GM10266 (cell line): ENCODE data around the gene C5AR1.

Experiments
- DNase-seq: peaks from one replicate; pipeline ENCODE4 v3.0.0; 2012; ENCODE audit errors: extremely low spot score
- CTCF ChIP-seq: IDR thresholded peaks from 2 replicates; pipeline ENCODE4 v1.5.1; 2012; ENCODE audit warnings: mild to moderate bottlenecking, low read depth; ENCODE audit not compliant: control insufficient read depth, insufficient read depth; ENCODE audit errors: missing control alignments

C5AR1 gene

GRCh38 chr19:47302249-47302648 lies 7.4 kb upstream of the C5AR1 start:
- DNase-seq = no peak
- no peak for TF ChIP-seq CTCF

GRCh38 chr19:47303966-47304365 lies 5.7 kb upstream of the C5AR1 start:
- DNase-seq = no peak
- TF ChIP-seq CTCF = no peak

- peak; percentile 91 for TF ChIP-seq CTCF
- DNase-seq = peak; percentile 37
Observed at GRCh38 chr19:47305309-47305751, 4.3 kb upstream of the C5AR1 start.

GRCh38 chr19:47306303-47306702 lies 3.4 kb upstream of the C5AR1 start:
- TF ChIP-seq CTCF = no peak
- no peak for DNase-seq

GRCh38 chr19:47309038-47309437 lies 623 bp upstream of the C5AR1 start:
- DNase-seq = no peak
- no peak for TF ChIP-seq CTCF

- no peak for TF ChIP-seq CTCF
- DNase-seq = no peak
Observed at GRCh38 chr19:47310323-47310722, 662 bp downstream of the C5AR1 start.

GRCh38 chr19:47310819-47311218 lies 1.2 kb downstream of the C5AR1 start:
- TF ChIP-seq CTCF = no peak
- DNase-seq = no peak
